Ishikawa (cell line): ENCODE data around the gene BICRA.

Experiments
- EGR1 ChIP-seq: IDR thresholded peaks from 2 replicates; pipeline ENCODE4 v1.6.1; 2012
- EP300 ChIP-seq: IDR thresholded peaks from 2 replicates; pipeline ENCODE4 v1.6.1; 2012; ENCODE audit warnings: borderline replicate concordance
- FOXM1 ChIP-seq: IDR thresholded peaks from 2 replicates; pipeline ENCODE4 v1.6.1; 2012; ENCODE audit warnings: low read depth, borderline replicate concordance
- MAX ChIP-seq: IDR thresholded peaks from 2 replicates; pipeline ENCODE4 v1.6.1; 2012
- NFIC ChIP-seq: IDR thresholded peaks from 2 replicates; pipeline ENCODE4 v1.6.1; 2012
- RAD21 ChIP-seq: IDR thresholded peaks from 2 replicates; pipeline ENCODE4 v1.6.1; 2012; ENCODE audit warnings: low read depth
- REST ChIP-seq: IDR thresholded peaks from 2 replicates; pipeline ENCODE4 v1.6.1; 2012; ENCODE audit warnings: low read depth, mild to moderate bottlenecking
- TAF1 ChIP-seq: IDR thresholded peaks from 2 replicates; pipeline ENCODE4 v1.6.1; 2012; ENCODE audit warnings: low read depth, mild to moderate bottlenecking
- TCF12 ChIP-seq: IDR thresholded peaks from 2 replicates; pipeline ENCODE4 v1.6.1; 2012; ENCODE audit warnings: low read depth
- TEAD4 ChIP-seq: IDR thresholded peaks from 2 replicates; pipeline ENCODE4 v1.6.1; 2012

DNA sequence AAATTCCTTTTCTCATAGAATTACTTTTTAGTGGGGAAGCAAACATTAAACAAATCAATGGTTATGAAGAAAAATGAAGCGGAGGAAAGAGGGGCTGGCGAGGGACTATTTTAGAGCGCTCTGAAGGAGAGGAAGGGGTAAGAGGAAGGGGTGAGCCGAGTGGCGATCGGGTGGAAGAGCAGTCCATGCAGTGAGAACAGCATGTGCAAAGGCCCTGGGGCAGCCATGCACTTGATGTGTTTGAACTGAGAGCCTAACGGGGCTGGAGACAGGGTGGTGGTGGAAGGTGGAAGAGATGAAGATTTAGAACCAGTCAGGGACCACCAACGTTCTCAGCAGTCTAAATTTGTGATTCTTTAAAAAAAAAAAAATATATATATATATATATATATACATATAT is 122.0 kb downstream of the BICRA start:
- TF ChIP-seq REST = no peak
- TF ChIP-seq FOXM1 = no peak
- TF ChIP-seq EP300 = no peak
- no peak for TF ChIP-seq TAF1
- no peak for TF ChIP-seq TEAD4
- no peak for TF ChIP-seq RAD21
- no peak for TF ChIP-seq TCF12
- no peak for TF ChIP-seq MAX
- no peak for TF ChIP-seq NFIC
- TF ChIP-seq EGR1 = no peak
